HepG2 (cell line): ENCODE data around the gene RHOBTB1. TPM values are rescaled to one million over a fixed set of nuclear protein-coding genes. Genes with fewer than 3 reads are reported as not detected.

ENCODE experiments used
- AGO2 ChIP-seq: fragments of 200-400 bp; formaldehyde crosslinking; optimal IDR thresholded peaks from 2 replicates; pipeline ENCODE3; 2017; ENCODE audit warnings: mild to moderate bottlenecking, low read depth, low read length, moderate library complexity
- HNF4A ChIP-seq: sonication (generic); formaldehyde crosslinking; IDR thresholded peaks from 2 replicates; pipeline ENCODE4 v1.4.0; 2020; ENCODE audit warnings: missing genetic modification reagents
- JARID2 ChIP-seq: sonication (generic); formaldehyde crosslinking; IDR thresholded peaks from 2 replicates; pipeline ENCODE4 v1.8.1; 2023; ENCODE audit warnings: missing genetic modification reagents, inconsistent platforms; ENCODE audit not compliant: insufficient replicate concordance
- MAZ ChIP-seq, 2 experiments: sonication (generic) in 1 of 2; formaldehyde crosslinking in 1 of 2; IDR thresholded peaks; 2 replicates each; pipeline versions ENCODE4 v1.5.0 to v1.6.1; 2012 to 2020; ENCODE audit warnings: low read depth in 2 of 2, mild to moderate bottlenecking in 2 of 2, borderline replicate concordance in 1 of 2, improper control_type of control experiment in 1 of 2, low read length in 1 of 2, missing genetic modification reagents in 1 of 2, moderate library complexity in 1 of 2
- MTF1 ChIP-seq: sonication (generic); formaldehyde crosslinking; IDR thresholded peaks from 2 replicates; pipeline ENCODE4 v1.5.0; 2020; ENCODE audit warnings: missing genetic modification reagents
- SP140L ChIP-seq: sonication (generic); formaldehyde crosslinking; IDR thresholded peaks from 2 replicates; pipeline ENCODE4 v1.4.0; 2020; ENCODE audit warnings: missing genetic modification reagents, borderline replicate concordance
- ZNF296 ChIP-seq: sonication (generic); formaldehyde crosslinking; conservative IDR thresholded peaks from 2 replicates; pipeline ENCODE4 v1.5.0; 2020; ENCODE audit warnings: mild to moderate bottlenecking, missing genetic modification reagents
- ZNF431 ChIP-seq: sonication (generic); formaldehyde crosslinking; IDR thresholded peaks from 2 replicates; pipeline ENCODE4 v1.9.0; 2022; ENCODE audit warnings: missing genetic modification reagents, low read depth, mild to moderate bottlenecking, borderline replicate concordance
- ZNF503 ChIP-seq: sonication (generic); formaldehyde crosslinking; IDR thresholded peaks from 2 replicates; pipeline ENCODE4 v1.4.0; 2020; ENCODE audit warnings: missing genetic modification reagents
- ZNF552 ChIP-seq: sonication (generic); formaldehyde crosslinking; IDR thresholded peaks from 2 replicates; pipeline ENCODE4 v1.9.0; 2022; ENCODE audit warnings: missing genetic modification reagents, mild to moderate bottlenecking, borderline replicate concordance
- ZNF678 ChIP-seq: sonication (generic); formaldehyde crosslinking; IDR thresholded peaks from 2 replicates; pipeline ENCODE4 v1.4.0; 2020; ENCODE audit warnings: mild to moderate bottlenecking, missing genetic modification reagents
- ZNF687 ChIP-seq: sonication (generic); formaldehyde crosslinking; IDR thresholded peaks from 2 replicates; pipeline ENCODE4 v1.5.1; 2020; ENCODE audit warnings: mild to moderate bottlenecking, missing genetic modification reagents, moderate library complexity
- ZNF713 ChIP-seq: sonication (generic); formaldehyde crosslinking; IDR thresholded peaks from 2 replicates; pipeline ENCODE4 v1.4.0; 2020; ENCODE audit warnings: mild to moderate bottlenecking, missing genetic modification reagents
- ZNF737 ChIP-seq: sonication (generic); formaldehyde crosslinking; IDR thresholded peaks from 2 replicates; pipeline ENCODE4 v1.5.0; 2020; ENCODE audit warnings: missing genetic modification reagents, mild to moderate bottlenecking, borderline replicate concordance
- ZNF746 ChIP-seq: sonication (generic); formaldehyde crosslinking; IDR thresholded peaks from 2 replicates; pipeline ENCODE4 v1.8.0; 2022; ENCODE audit warnings: mild to moderate bottlenecking, missing genetic modification reagents
- ZNF772 ChIP-seq: sonication (generic); formaldehyde crosslinking; IDR thresholded peaks from 2 replicates; pipeline ENCODE4 v1.5.0; 2020; ENCODE audit warnings: mild to moderate bottlenecking, missing genetic modification reagents
- ZNF775 ChIP-seq: sonication (generic); formaldehyde crosslinking; IDR thresholded peaks from 2 replicates; pipeline ENCODE4 v1.4.0; 2020; ENCODE audit warnings: missing genetic modification reagents, mild to moderate bottlenecking, moderate library complexity, borderline replicate concordance
- ZNF792 ChIP-seq: IDR thresholded peaks from 2 replicates; pipeline ENCODE4 v1.6.1; 2016
- polyA plus RNA-seq, 8 experiments: library from polyadenylated mRNA; depleted of rRNA in 3 of 8; stranded (reverse) in 7 of 8; unstranded in 1 of 8; fragments of >200 nt; fragmentation: Illumina TruSeq in 4 of 8; extraction: Trizol in 4 of 8; gene quantifications; 2 replicates each; pipeline versions ENCODE4 v1.2.1 to v1.2.3, GENCODE V29; 2011 to 2016; ENCODE audit warnings: low read depth in 4 of 8, missing spikeins in 1 of 8, mixed read lengths in 1 of 8; ENCODE audit not compliant: insufficient read depth in 1 of 8
- total RNA-seq, 5 experiments: library from RNA; depleted of rRNA; stranded (reverse); fragments of >200 nt; fragmentation: Illumina TruSeq; extraction: Trizol; gene quantifications; 2 replicates each; pipeline ENCODE4 v1.2.3, GENCODE V29; 2016; ENCODE audit warnings: low read depth in 1 of 5

Gene RHOBTB1
- total and polyA plus RNA-seq, 2 of the 13 experiments (the other 11 are each of a cell fraction or from before 2014, with no cell fraction given): 18.8 to 59.5 TPM

DNA sequence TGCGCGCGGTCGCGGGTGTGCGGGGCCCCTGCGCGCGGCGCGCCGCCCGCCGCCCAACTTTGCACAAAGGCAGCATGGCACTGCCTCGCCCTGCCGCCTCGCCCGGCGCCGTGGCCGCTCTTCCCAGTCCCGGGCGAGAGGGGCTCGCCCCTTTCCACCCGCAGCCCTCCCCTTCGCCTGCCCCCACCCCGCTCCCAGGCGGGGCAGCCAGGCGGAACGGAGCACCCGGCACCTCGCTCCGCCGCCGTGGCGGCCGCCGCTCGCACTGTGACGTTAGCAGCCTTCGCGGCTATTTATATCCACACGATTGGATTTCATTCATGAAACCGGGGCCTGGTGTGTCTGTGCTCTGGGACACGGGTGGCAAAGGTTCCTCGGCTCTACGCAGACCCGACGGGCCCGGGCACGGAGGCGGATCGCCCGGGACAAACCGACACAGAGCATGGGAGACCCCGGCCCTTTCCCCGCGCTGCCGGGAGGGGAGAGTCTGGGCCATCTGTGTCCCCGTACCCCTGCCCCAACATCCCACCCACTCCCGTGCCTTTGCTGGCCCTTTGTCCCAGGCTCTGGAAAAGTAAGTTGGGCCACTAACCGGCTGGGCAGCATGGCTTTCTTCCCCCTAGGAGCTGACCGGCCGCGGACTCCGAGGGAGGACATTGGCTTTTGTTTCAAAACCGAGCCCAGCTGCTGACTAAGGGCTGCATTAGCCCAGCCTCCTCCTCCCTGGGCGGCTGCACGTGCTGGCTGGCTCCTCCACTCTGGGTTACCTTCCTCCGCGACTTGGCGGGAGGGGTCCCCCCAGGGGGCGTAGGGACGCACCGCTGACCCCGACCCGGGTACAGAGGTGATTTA, at the start of gene RHOBTB1 (continued):
- TF ChIP-seq ZNF687 (CRISPR knock-in tag) (peak; percentile 74), MAZ (IDR thresholded peaks at IDR 0.05; ENCODE audit: borderline replicate concordance, low read depth, low read length) (peak; percentile 63; the same call in 1 of the 2 replicates), MAZ (CRISPR knock-in tag; IDR thresholded peaks at IDR 0.05; ENCODE audit: low read depth) (peak; percentile 45; the same call in 1 of the 2 replicates), JARID2 (CRISPR knock-in tag) (no peak), MTF1 (CRISPR knock-in tag) (no peak), AGO2 (peak; percentile 57), ZNF746 (CRISPR knock-in tag) (no peak), ZNF552 (CRISPR knock-in tag) (no peak), ZNF772 (CRISPR knock-in tag) (peak; percentile 62; the same call in 1 of the 2 replicates), ZNF713 (CRISPR knock-in tag) (no peak), ZNF792 (CRISPR knock-in tag) (no peak), ZNF775 (no peak), ZNF296 (CRISPR knock-in tag) (0 out of 2 replicates have a peak, but pooled peaks have one; percentile 58), HNF4A (CRISPR knock-in tag) (no peak), SP140L (no peak), ZNF503 (CRISPR knock-in tag) (no peak), ZNF678 (no peak), ZNF431 (CRISPR knock-in tag) (no peak), ZNF737 (CRISPR knock-in tag) (no peak)
